WERI-Rb-1 (cell line): ENCODE data around the gene SETDB2.
A peak's percentile ranks its signal among the peaks of the same experiment; 100 is the strongest.

Source experiments
- DNase-seq: peaks from one replicate; pipeline ENCODE4 v3.0.0-alpha.2; 2020
- H3K27ac ChIP-seq: fragments of 250-450 bp; sonication (Bioruptor Pico); 2 replicates; pipeline ENCODE4 v1.5.1; 2020; ENCODE audit warnings: mild to moderate bottlenecking, moderate library complexity
- H3K27me3 ChIP-seq: fragments of 250-450 bp; sonication (Bioruptor Pico); 2 replicates; pipeline ENCODE4 v1.5.1; 2021; ENCODE audit warnings: mild to moderate bottlenecking, low read depth, moderate library complexity; ENCODE audit not compliant: insufficient read depth, severe bottlenecking
- H3K36me3 ChIP-seq: fragments of 250-450 bp; sonication (Bioruptor Pico); 2 replicates; pipeline ENCODE4 v1.5.1; 2020; ENCODE audit warnings: mild to moderate bottlenecking, moderate library complexity
- H3K4me3 ChIP-seq: 2 replicates; pipeline ENCODE4 v1.5.1; 2011; ENCODE audit warnings: low read depth, mild to moderate bottlenecking, control low read depth, low read length
- H3K9me3 ChIP-seq: fragments of 250-450 bp; sonication (Bioruptor Pico); 2 replicates; pipeline ENCODE4 v1.5.1; 2021; ENCODE audit warnings: mild to moderate bottlenecking, moderate library complexity; ENCODE audit not compliant: severe bottlenecking
- TF ChIP-seq, protein P1 (sequence below): IDR thresholded peaks from 2 replicates; pipeline ENCODE4 v1.5.1; 2011; ENCODE audit warnings: low read depth, mild to moderate bottlenecking, control low read depth, inconsistent platforms, low read length

The SETDB2 gene

DNA sequence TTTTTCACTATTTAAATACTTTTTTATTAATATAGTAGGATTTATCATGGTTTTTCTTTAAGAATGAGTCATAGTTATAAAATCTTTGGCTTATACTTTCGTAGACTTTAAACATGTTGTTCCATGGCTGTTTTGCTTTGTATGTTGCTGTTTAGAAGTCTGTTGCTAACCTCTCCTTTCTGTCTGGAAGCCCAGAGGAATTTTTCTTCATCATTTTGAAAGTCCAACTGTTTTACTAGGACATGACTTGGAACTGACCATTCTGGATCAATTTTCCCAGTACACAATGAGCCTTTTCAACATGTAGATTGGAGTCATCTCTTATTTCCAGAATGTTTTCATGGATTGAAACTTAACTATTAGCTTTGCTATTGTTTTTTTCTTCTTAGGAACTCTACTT is 8.1 kb upstream of the SETDB2 start:
- H3K9me3 ChIP-seq, result no peaks in the 10 kb centered on the region
- no peaks in the 10 kb centered on the region for H3K27me3 ChIP-seq
- TF ChIP-seq, protein P1, sequence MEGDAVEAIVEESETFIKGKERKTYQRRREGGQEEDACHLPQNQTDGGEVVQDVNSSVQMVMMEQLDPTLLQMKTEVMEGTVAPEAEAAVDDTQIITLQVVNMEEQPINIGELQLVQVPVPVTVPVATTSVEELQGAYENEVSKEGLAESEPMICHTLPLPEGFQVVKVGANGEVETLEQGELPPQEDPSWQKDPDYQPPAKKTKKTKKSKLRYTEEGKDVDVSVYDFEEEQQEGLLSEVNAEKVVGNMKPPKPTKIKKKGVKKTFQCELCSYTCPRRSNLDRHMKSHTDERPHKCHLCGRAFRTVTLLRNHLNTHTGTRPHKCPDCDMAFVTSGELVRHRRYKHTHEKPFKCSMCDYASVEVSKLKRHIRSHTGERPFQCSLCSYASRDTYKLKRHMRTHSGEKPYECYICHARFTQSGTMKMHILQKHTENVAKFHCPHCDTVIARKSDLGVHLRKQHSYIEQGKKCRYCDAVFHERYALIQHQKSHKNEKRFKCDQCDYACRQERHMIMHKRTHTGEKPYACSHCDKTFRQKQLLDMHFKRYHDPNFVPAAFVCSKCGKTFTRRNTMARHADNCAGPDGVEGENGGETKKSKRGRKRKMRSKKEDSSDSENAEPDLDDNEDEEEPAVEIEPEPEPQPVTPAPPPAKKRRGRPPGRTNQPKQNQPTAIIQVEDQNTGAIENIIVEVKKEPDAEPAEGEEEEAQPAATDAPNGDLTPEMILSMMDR, result no peak
- no peaks in the 10 kb centered on the region for H3K36me3 ChIP-seq
- H3K4me3 ChIP-seq, result no peak overlapping the region
- H3K27ac ChIP-seq, result no peak overlapping the region
- DNase-seq, result no peak

DNA sequence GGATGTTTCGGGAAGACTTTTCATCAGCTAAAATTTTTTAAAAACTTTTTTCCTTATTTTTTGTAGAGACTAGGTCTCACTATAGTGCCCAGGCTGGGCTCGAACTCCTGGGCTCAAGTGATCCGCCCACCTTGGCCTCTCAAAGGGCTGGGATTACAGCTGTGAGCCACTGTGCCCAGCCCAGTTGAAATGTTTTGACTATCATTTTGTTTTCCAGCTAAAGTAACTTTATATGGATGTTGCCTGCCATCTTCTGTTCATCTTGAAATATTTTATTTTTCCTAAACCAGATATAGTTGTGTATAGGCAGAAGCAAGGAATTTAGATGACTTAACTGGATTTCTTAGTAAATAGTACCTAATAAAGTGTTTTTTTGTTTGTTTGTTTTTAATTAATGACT is 7.2 kb upstream of the SETDB2 start:
- no peak for DNase-seq
- TF ChIP-seq, protein P1, result no peak
- no peaks in the 10 kb centered on the region for H3K27me3 ChIP-seq
- H3K27ac ChIP-seq, result no peak overlapping the region
- no peak overlapping the region for H3K4me3 ChIP-seq
- no peaks in the 10 kb centered on the region for H3K36me3 ChIP-seq
- H3K9me3 ChIP-seq, result no peaks in the 10 kb centered on the region

- Histone ChIP-seq H3K27me3 (no peaks in the 10 kb centered on the region), H3K9me3 (no peaks in the 10 kb centered on the region), H3K36me3 (no peaks in the 10 kb centered on the region), H3K27ac (peak overlapping the region; percentile 51), H3K4me3 (no peak overlapping the region)
- DNase-seq, result no peak
- TF ChIP-seq, protein P1, result no peak
Measured at GRCh38 chr13:49437705-49438104, 6.4 kb upstream of the SETDB2 start.

- DNase-seq, result no peak
- H3K36me3 ChIP-seq, result no peaks in the 10 kb centered on the region
- H3K4me3 ChIP-seq, result no peak overlapping the region
- TF ChIP-seq, protein P1, result no peak
- no peaks in the 10 kb centered on the region for H3K27me3 ChIP-seq
- H3K9me3 ChIP-seq, result no peaks in the 10 kb centered on the region
- H3K27ac ChIP-seq, result no peak overlapping the region
Measured at GRCh38 chr13:49439609-49440008, 4.5 kb upstream of the SETDB2 start.

DNA sequence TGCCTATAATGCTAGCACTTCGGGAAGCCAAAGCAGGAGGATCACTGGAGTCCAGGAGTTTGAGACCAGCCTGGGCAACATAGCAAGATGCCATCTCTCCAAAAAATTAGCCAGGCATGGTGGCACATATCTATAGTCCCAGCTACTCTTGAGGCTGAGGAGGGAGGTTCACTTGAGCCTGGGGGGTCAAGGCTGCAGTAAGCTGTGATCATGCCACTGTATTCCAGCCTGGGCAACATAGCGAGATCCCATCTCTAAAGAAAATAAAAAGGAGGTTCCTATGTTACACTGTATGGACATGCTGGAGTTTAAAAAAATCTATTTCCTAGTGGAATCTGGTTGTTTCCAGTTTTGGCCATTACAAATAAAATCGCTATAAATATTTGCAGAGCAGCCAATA is 2.8 kb upstream of the SETDB2 start:
- Histone ChIP-seq H3K4me3 (no peak overlapping the region), H3K27ac (no peak overlapping the region), H3K36me3 (no peaks in the 10 kb centered on the region), H3K9me3 (no peaks in the 10 kb centered on the region), H3K27me3 (no peaks in the 10 kb centered on the region)
- no peak for DNase-seq
- TF ChIP-seq, protein P1, result no peak

- Histone ChIP-seq H3K27me3 (no peaks in the 10 kb centered on the region), H3K9me3 (no peaks in the 10 kb centered on the region), H3K4me3 (no peak overlapping the region), H3K27ac (no peak overlapping the region), H3K36me3 (no peaks in the 10 kb centered on the region)
- TF ChIP-seq, protein P1, result no peak
- DNase-seq, result no peak
Measured at GRCh38 chr13:49441846-49442245, 2.2 kb upstream of the SETDB2 start.
